Suppressor macrophage treated with lipopolysaccharide for 1 hour (primary cell): Measurements from ENCODE around the gene RNF175.
A peak's percentile ranks its signal among the peaks of the same experiment; 100 is the strongest.

Experiments used
- DNase-seq, 3 donors: peaks; one replicate each; pipeline ENCODE4 v3.0.0-alpha.2; 2020 to 2022

RNF175 gene

DNA sequence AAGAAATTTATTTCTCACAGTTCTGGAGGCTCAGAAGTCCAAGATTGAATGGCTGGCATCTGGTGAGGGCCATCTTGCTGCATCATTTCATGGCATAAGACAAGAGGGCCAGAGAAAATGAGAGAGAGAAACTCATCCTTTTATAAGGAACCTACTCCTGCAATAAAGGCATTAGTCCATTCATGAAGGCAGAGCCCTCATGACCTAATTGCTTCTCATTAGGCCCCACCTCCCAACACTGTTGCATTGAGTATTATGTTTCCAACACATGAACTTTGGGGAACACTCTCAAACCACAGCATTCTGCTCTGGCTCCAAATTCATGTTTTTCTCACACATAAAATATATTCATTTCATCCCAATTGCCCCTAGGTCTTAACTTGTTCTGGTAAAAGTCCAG lies 14.2 kb downstream of the RNF175 start:
- DNase-seq = peak; percentile 24 to 29 (median 25)

DNA sequence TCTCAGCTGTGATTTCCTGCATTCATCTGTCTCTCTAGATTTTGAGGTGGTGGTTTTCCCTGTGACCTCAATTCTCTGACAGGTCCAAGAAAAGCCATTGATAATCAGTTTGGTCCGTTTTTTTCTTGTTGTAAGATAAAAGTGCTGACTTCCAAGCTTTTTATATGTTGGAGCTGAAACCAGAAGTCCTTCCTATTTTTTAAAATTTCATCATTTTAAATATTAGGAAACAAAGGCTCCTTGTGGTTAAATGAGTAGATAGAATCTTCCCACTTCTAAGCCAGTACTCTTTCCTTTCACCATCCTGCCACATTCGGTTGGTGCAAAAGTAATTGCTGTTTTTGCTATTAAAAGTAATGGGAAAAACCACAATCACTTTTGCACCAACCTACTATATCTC lies 18.3 kb downstream of the RNF175 start:
- peak; percentile 35 to 84 (median 76) for DNase-seq

GRCh38 chr4:153735906-153736461 lies 23.8 kb downstream of the RNF175 start:
- DNase-seq = peak in 2 of 3 donors; percentile 35 to 53

DNA sequence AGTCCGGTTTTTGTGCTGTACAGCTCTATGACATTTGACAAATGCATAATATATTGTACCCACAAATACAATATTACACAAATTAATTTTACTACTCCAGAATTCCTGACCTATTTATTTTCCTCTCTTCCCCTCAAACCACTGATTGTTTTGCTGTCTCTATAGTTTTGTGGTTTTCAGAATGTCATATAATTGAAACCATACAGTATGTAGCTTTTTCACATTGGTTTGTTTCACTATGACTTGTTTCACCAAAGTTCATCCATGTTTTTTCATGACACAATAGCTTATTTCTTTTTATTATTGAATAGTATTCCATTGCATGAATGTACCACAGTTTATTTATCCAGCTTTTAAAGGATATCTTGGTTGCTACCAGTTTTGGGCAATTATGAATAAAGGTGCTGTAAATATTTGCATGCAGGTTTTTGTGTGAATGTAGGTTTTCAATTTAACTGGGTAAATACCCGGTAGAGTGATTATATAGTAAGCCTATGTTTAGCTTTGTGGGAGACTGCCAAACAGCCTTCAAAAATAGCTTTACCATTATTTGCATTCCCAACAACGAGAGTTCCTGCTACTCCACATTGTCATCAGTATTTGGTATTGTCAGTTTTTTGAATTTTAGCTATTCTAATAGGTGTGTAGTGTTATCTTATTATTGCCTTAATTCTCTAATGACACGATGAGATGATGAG lies 25.9 kb downstream of the RNF175 start:
- no peak for DNase-seq

GRCh38 chr4:153731239-153731638 lies 28.6 kb downstream of the RNF175 start:
- peak; percentile 63 to 91 (median 68) for DNase-seq

GRCh38 chr4:153729895-153730294 lies 29.9 kb downstream of the RNF175 start:
- DNase-seq = no peak

DNA sequence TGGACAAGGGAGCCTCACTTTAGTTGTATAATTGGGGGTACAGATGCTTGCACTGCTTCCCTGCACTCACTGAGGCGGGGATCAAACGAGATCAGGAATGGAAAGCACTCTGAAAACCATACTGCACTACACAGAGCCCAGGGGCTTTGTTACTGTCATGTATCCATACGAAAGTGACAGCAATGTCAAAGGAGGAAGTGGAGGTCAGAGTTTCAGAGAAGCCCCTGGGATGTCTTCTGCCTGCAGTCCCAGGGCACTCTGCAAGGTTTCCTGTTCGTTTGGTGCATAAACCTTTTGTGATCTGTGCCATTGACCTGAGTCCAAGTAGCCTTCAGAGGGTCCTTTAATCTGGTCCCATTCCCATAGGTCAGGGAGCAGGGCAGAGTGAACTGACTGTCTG lies 31.2 kb downstream of the RNF175 start:
- DNase-seq = peak; percentile 39 to 41 (median 39)

- no peak for DNase-seq
These were observed 31.7 kb downstream of the RNF175 start for GRCh38 chr4:153728151-153728550.

DNA sequence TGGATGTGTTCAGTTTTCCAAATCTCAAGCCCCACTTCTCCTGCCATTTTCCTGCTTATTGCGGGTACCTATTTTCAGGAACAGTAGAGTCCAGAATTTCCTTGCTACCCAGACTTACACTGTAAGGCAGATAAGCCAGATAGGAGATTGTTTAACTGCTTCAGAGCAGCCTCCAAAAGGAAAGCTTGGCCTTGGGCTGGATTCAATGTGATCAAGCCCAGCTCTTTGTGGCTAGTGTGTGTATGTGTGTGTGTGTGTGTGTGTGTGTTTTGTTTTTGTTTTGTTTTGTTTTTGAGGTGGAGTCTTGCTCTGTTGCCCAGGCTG lies 34.0 kb downstream of the RNF175 start:
- no peak for DNase-seq

GRCh38 chr4:153725136-153725830 lies 34.5 kb downstream of the RNF175 start:
- DNase-seq = no peak

- DNase-seq = no peak
These were observed 35.2 kb downstream of the RNF175 start for GRCh38 chr4:153724606-153725005.

DNA sequence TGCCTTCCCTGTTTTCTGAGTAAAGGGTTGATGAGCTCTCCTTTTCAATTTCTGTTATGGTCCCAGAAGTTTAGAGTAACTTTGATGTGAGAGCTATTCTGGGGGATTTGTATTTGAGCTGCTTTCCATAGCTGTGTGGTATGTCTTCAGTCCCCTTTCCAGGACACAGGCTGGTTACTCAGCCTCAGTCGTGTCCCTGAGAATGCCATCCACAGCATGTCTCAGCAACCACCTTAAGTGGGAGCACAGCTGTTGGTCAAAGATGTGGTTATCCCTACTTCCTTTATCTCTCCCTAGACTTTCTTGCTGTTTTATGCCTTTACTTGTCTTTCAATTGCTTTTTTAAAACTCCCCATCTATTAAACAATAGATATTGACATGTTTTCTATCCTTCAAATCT lies 37.8 kb downstream of the RNF175 start:
- no peak for DNase-seq

GRCh38 chr4:153713866-153714646 lies 45.8 kb downstream of the RNF175 start:
- DNase-seq = peak; percentile 15 to 63 (median 61)

- no peak for DNase-seq
These were observed 49.1 kb downstream of the RNF175 start for GRCh38 chr4:153710681-153711080.

DNA sequence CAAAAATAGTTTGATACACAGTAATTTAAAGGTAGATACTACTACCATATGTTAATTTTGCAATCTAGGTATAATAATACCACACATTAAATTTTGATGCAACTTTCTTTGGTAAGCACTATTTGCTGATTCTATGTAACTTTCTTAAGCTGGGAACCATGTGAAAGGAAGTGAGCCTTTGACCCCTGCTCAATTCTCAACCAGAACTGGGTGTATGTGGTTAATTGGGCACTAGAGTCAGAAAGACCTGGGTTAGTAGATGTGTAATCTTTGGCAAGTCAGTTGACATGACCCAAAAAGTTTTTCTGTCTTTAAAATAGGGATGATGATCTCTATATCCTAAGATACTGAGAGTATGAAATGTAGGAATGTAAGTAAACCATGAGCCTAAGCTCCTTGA lies 53.3 kb downstream of the RNF175 start:
- DNase-seq = no peak

GRCh38 chr4:153705743-153706468 lies 53.9 kb downstream of the RNF175 start:
- DNase-seq = peak; percentile 25 to 44 (median 43)

GRCh38 chr4:153704522-153704921 lies 55.3 kb downstream of the RNF175 start:
- no peak for DNase-seq

GRCh38 chr4:153684971-153685371 lies 74.9 kb downstream of the RNF175 start:
- DNase-seq = peak in 1 of 3 donors; percentile 14

GRCh38 chr4:153684182-153684970 lies 75.4 kb downstream of the RNF175 start, which contains the start of gene TLR2:
TLR2 (plus strand) TSS chr4:153684280; CDS start chr4:153702908, 18,628 bp downstream.
- peak; percentile 86 to 95 (median 91) for DNase-seq

DNA sequence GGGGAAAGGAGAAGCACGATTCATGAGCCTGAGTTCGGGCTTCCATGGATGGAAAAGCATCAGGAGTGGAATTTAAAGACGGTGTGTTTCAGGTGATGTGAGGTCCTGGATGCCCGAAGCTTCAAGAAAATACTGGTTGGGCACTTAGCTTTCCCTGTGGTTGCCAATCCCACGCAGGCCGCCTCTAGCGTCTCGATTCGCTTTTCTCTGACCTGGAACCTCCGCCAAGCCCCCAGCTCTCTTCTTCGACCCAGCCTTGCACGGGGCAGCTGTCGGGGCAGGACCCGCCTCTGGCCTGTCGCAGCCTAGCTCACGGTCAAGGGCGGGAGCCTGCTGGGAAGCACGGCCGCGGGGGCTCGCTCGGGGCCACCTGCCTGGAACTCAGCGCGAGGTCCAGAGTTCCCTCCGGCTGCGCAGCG lies 76.1 kb downstream of the RNF175 start:
- DNase-seq = no peak

DNA sequence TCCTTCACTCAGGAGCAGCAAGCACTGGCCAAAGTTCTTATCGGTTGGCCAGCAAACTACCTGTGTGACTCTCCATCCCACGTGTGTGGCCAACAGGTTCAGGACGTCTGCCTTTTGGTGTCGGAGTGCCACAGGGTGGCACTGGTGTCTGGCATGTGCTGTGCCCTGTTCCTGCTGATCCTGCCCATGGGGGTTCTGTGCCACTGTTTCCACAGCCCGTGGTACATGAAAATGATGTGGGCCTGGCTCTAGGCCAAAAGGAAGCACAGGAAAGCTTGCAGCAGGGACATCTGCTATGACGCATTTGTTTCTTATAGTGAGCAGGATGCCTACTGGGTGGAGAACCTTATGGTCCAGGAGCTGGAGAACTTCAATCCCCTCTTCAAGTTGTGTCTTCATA lies 80.3 kb downstream of the RNF175 start:
- peak; percentile 45 to 62 (median 55) for DNase-seq

GRCh38 chr4:153676984-153677383 lies 82.8 kb downstream of the RNF175 start:
- peak; percentile 84 to 98 (median 95) for DNase-seq
